B cell (primary cell): Measurements from ENCODE around the gene GARS1. TPM values are rescaled to one million over a fixed set of nuclear protein-coding genes. Genes with fewer than 3 reads are reported as not detected.

Experiments used
- ATAC-seq: fragments of 200-7000 bp; cut with Tn5 transposase; one replicate; pipeline ENCODE4 v1.10.0; 2021; ENCODE audit warnings: low read depth, mild to moderate bottlenecking, moderate number of reproducible peaks, moderate library complexity
- CTCF ChIA-PET: fragments of 350-600 bp; sonication (Branson Sonifier 250); formaldehyde crosslinking; loops from one replicate; lab custom pipeline; 2021; ENCODE audit warnings: antibody characterized with exemption, inconsistent platforms; lab: Charles Lee
- POLR2A ChIA-PET: fragments of 350-600 bp; sonication (Branson Sonifier 250); formaldehyde crosslinking; loops from one replicate; lab custom pipeline; 2021; ENCODE audit warnings: antibody characterized with exemption; lab: Charles Lee
- DNase-seq: peaks from one replicate; pipeline ENCODE4 v3.0.0; 2013
- H2AFZ ChIP-seq: 2 replicates; pipeline ENCODE4 v1.6.1; 2012; ENCODE audit warnings: mild to moderate bottlenecking, low read depth, low read length; ENCODE audit not compliant: insufficient read depth, poor library complexity, severe bottlenecking
- H3K27ac ChIP-seq, 2 donors: 1 replicate in 1 of 2; 2 replicates in 1 of 2; pipeline ENCODE4 v1.5.1; 2012 to 2013; ENCODE audit warnings: low read length in 2 of 2, mild to moderate bottlenecking in 2 of 2, moderate library complexity in 1 of 2
- H3K27me3 ChIP-seq, 4 experiments: fragments of 200-600 bp in 1 of 4; sonication (generic) in 1 of 4; replicated peaks in 1 of 4; 1 replicate in 2 of 4; 2 replicates in 2 of 4; pipeline versions ENCODE4 v1.6.1 to v1.7.0; 2013 to 2016; ENCODE audit warnings: low read length in 3 of 4, mild to moderate bottlenecking in 2 of 4, mixed read lengths in 1 of 4, moderate library complexity in 1 of 4; ENCODE audit not compliant: insufficient read depth in 4 of 4, control insufficient read depth in 3 of 4; ENCODE audit errors: control extremely low read depth in 1 of 4
- H3K36me3 ChIP-seq, 2 experiments: replicated peaks in 1 of 2; 1 replicate in 1 of 2; 2 replicates in 1 of 2; pipeline versions ENCODE4 v1.6.1 to v1.7.1; 2013; ENCODE audit warnings: low read length in 1 of 2; ENCODE audit not compliant: insufficient read depth in 2 of 2, control insufficient read depth in 1 of 2; ENCODE audit errors: control extremely low read depth in 1 of 2, extremely low read depth in 1 of 2
- H3K4me1 ChIP-seq, 2 donors: fragments of 200-600 bp in 1 of 2; sonication (generic) in 1 of 2; 1 replicate in 1 of 2; 2 replicates in 1 of 2; pipeline versions ENCODE4 v1.5.1 to v1.6.1; 2013 to 2017; ENCODE audit warnings: low read length in 2 of 2; ENCODE audit not compliant: control insufficient read depth in 2 of 2, insufficient read depth in 2 of 2
- H3K4me2 ChIP-seq: replicated peaks from 2 replicates; pipeline ENCODE3; 2012; ENCODE audit warnings: mild to moderate bottlenecking, low read depth, low read length; ENCODE audit not compliant: poor library complexity, severe bottlenecking
- H3K4me3 ChIP-seq, 5 experiments: fragments of 200-600 bp in 1 of 5; sonication (generic) in 1 of 5; 1 replicate in 3 of 5; 2 replicates in 2 of 5; pipeline versions ENCODE4 v1.5.1 to v1.7.0; 2011 to 2016; ENCODE audit warnings: low read length in 4 of 5, mild to moderate bottlenecking in 4 of 5, low read depth in 2 of 5, control low read depth in 1 of 5, moderate library complexity in 1 of 5; ENCODE audit not compliant: insufficient read depth in 1 of 5; ENCODE audit errors: control extremely low read depth in 1 of 5, extremely low read depth in 1 of 5
- H3K79me2 ChIP-seq: fragments of 200-600 bp; sonication (generic); one replicate; pipeline ENCODE4 v1.6.0; 2016; ENCODE audit warnings: low read length; ENCODE audit not compliant: control insufficient read depth, insufficient read depth
- H3K9ac ChIP-seq: fragments of 200-600 bp; sonication (generic); 2 replicates; pipeline ENCODE4 v1.6.1; 2017; ENCODE audit warnings: mild to moderate bottlenecking, low read length, moderate library complexity
- H3K9me3 ChIP-seq, 3 donors: one replicate each; pipeline versions ENCODE4 v1.6.1 to v1.7.1; 2013; ENCODE audit warnings: low read length in 2 of 3; ENCODE audit not compliant: control insufficient read depth in 2 of 3, insufficient read depth in 1 of 3; ENCODE audit errors: control extremely low read depth in 1 of 3
- H4K20me1 ChIP-seq: 2 replicates; pipeline ENCODE4 v1.6.0; 2012; ENCODE audit warnings: mild to moderate bottlenecking, low read length; ENCODE audit not compliant: insufficient read depth, control insufficient read depth, poor library complexity, severe bottlenecking
- H3K27ac Mint-ChIP-seq: one replicate; pipeline ENCODE4 v1.8.0; 2021; ENCODE audit warnings: mixed read lengths
- H3K27me3 Mint-ChIP-seq: one replicate; pipeline ENCODE4 v1.8.0; 2021; ENCODE audit warnings: mixed read lengths
- H3K4me1 Mint-ChIP-seq: one replicate; pipeline ENCODE4 v1.8.0; 2021; ENCODE audit warnings: mixed read lengths
- H3K4me3 Mint-ChIP-seq: one replicate; pipeline ENCODE4 v1.8.0; 2021; ENCODE audit warnings: mixed read lengths
- H3K9me3 Mint-ChIP-seq: one replicate; pipeline ENCODE4 v1.8.0; 2022; ENCODE audit warnings: mixed read lengths; ENCODE audit not compliant: insufficient read depth
- CTCF ChIP-seq: fragments of 200-600 bp; IDR thresholded peaks from one replicate; pipeline ENCODE4 v1.8.0; 2022; ENCODE audit warnings: antibody characterized with exemption, mild to moderate bottlenecking
- EZH2 ChIP-seq: IDR thresholded peaks from 2 replicates; pipeline ENCODE4 v1.6.1; 2012; ENCODE audit warnings: borderline replicate concordance, low read depth, mild to moderate bottlenecking, moderate library complexity, low read length; ENCODE audit not compliant: insufficient read depth, poor library complexity, severe bottlenecking
- WGBS: methylation state at CpG from one replicate; pipeline ENCODE4 v1.1.5; 2013; ENCODE audit warnings: missing lambda C conversion rate; ENCODE audit not compliant: insufficient coverage; 5-methylcytosine and 5-hydroxymethylcytosine counted together
- intact Hi-C: fragments of 100-400 bp; cut with micrococcal nuclease; formaldehyde crosslinking; loops from one replicate; pipeline ENCODE4 v1.10.0; 2022
- polyA minus RNA-seq: library from RNA; depleted of rRNA, polyadenylated mRNA; stranded (reverse); fragments of >200 nt; gene quantifications from 2 replicates; pipeline ENCODE4 v1.2.3, GENCODE V29; 2012
- polyA plus RNA-seq: library from polyadenylated mRNA; depleted of rRNA; stranded (reverse); fragments of >200 nt; gene quantifications from 2 replicates; pipeline ENCODE4 v1.2.3, GENCODE V29; 2012
- total RNA-seq, 2 donors: library from RNA; stranded (reverse); fragments of 120-200 nt in 1 of 2; gene quantifications; 1 replicate in 1 of 2; 2 replicates in 1 of 2; pipeline versions ENCODE4 v1.2.3 to v1.2.4, GENCODE V29; 2013 to 2022

Gene GARS1
- total RNA-seq (56.1 and 61.7 TPM in 2 replicates), polyA plus RNA-seq (54.9 and 89.4 TPM in 2 replicates), polyA minus RNA-seq (66.8 and 114 TPM in 2 replicates)
- total RNA-seq (2013): 37.2 TPM

- peak within 1 kb of the TSS; percentile 95 for H2AFZ ChIP-seq
- H3K9me3 Mint-ChIP-seq: no peaks in the 10 kb centered on the region
- peaks cover 57% of the 10 kb centered on the region for H3K4me1 Mint-ChIP-seq
- H3K4me2 ChIP-seq: peak within 1 kb of the TSS; percentile 96
- H3K27ac Mint-ChIP-seq: peak within 1 kb of the TSS; percentile 97
- CTCF ChIA-PET: interaction anchor here (1.3 to 1.9 kb wide), 2 partner anchors 11 to 45 kb away, joined by 5 read pairs; no protein-coding TSS in a partner anchor
- WGBS: under 1% methylated on average over 84 of the region's 84 CpGs
- TF ChIP-seq EZH2 (no peak), CTCF (no peak)
- H4K20me1 ChIP-seq: no peaks in the 10 kb centered on the region
- peak; percentile 95 for DNase-seq
- peaks cover 71% of the 10 kb centered on the region for H3K79me2 ChIP-seq
- H3K4me3 Mint-ChIP-seq: peak within 1 kb of the TSS; percentile 95
- H3K27ac ChIP-seq: peak within 1 kb of the TSS; percentile 89 to 98
- peaks cover 21 to 24% of the 10 kb centered on the region in 2 donors for H3K4me1 ChIP-seq
- H3K9ac ChIP-seq: peak within 1 kb of the TSS; percentile 98
- peaks cover under 1 to 5% of the 10 kb centered on the region in 2 experiments for H3K36me3 ChIP-seq
- POLR2A ChIA-PET: no interaction called here
- ATAC-seq: peak; percentile 88
- no peaks in the 10 kb centered on the region for H3K27me3 Mint-ChIP-seq
- H3K9me3 ChIP-seq: no peaks in the 10 kb centered on the region
- H3K4me3 ChIP-seq: peak within 1 kb of the TSS; percentile 69 to 98 (median 93)
- H3K27me3 ChIP-seq: no peaks in the 10 kb centered on the region
- intact Hi-C loops: loop anchor here (2.0 to 10.0 kb wide), 4 partner anchors 90 to 1900 kb away; partner anchors contain the start of genes AVL9, FKBP14, GGCT and LSM5
Measured at GRCh38 chr7:30594540-30595435, at the start of gene GARS1. GARS1 (plus strand) TSS chr7:30594878; CDS start chr7:30594922, 44 bp downstream.
